Lower leg skin (tissue), 4 donors: ENCODE measurements around the gene CLRN3. TPM values are rescaled to one million over a fixed set of nuclear protein-coding genes. Genes with fewer than 3 reads are reported as not detected.

Source experiments
- DNase-seq, 2 donors: peaks; one replicate each; pipeline ENCODE4 v3.0.0-alpha.2; 2019; ENCODE audit warnings: low spot score in 2 of 2
- H3K4me3 ChIP-seq: fragments of 200-600 bp; sonication (generic); 2 replicates; pipeline ENCODE4 v1.5.1; 2017; ENCODE audit warnings: mild to moderate bottlenecking, low read depth; ENCODE audit not compliant: poor library complexity, severe bottlenecking
- POLR2A ChIP-seq, 2 donors: fragments of 450-650 bp; IDR thresholded peaks; one replicate each; pipeline ENCODE4 v1.6.1; 2016 to 2017; ENCODE audit warnings: antibody characterized with exemption in 2 of 2, mild to moderate bottlenecking in 1 of 2, moderate library complexity in 1 of 2
- WGBS, 2 donors: methylation state at CpG; one replicate each; pipeline ENCODE4 v1.1.5; 2018; 5-methylcytosine and 5-hydroxymethylcytosine counted together
- intact Hi-C: fragments of 100-400 bp; cut with DNase I; formaldehyde crosslinking; loops from one replicate; pipeline ENCODE4 v1.15.0; 2023; ENCODE audit warnings: low total_unique reads
- total RNA-seq, 4 donors: library from RNA; depleted of rRNA; stranded (reverse); fragments of >200 nt; gene quantifications; one replicate each; pipeline ENCODE4 v1.1.0, GENCODE V29; 2016
- TF ChIP-seq, protein P1 (sequence below), 3 donors: fragments of 450-650 bp; IDR thresholded peaks; one replicate each; pipeline ENCODE4 v1.5.1; 2016; ENCODE audit warnings: antibody characterized with exemption in 3 of 3, mild to moderate bottlenecking in 3 of 3, moderate library complexity in 2 of 3

The CLRN3 gene
- total RNA-seq, 4 donors from 2014 or later, result not detected

GRCh38 chr10:127830414-127830813, 62.3 kb downstream of the CLRN3 start:
- DNase-seq, result no peak
- no peak overlapping the region for H3K4me3 ChIP-seq
- WGBS, 2 donors, result 80 to 86% methylated on average over 4 of the region's 4 CpGs
- intact Hi-C loops, result no loop called here
- TF ChIP-seq, protein P1, sequence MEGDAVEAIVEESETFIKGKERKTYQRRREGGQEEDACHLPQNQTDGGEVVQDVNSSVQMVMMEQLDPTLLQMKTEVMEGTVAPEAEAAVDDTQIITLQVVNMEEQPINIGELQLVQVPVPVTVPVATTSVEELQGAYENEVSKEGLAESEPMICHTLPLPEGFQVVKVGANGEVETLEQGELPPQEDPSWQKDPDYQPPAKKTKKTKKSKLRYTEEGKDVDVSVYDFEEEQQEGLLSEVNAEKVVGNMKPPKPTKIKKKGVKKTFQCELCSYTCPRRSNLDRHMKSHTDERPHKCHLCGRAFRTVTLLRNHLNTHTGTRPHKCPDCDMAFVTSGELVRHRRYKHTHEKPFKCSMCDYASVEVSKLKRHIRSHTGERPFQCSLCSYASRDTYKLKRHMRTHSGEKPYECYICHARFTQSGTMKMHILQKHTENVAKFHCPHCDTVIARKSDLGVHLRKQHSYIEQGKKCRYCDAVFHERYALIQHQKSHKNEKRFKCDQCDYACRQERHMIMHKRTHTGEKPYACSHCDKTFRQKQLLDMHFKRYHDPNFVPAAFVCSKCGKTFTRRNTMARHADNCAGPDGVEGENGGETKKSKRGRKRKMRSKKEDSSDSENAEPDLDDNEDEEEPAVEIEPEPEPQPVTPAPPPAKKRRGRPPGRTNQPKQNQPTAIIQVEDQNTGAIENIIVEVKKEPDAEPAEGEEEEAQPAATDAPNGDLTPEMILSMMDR (IDR thresholded peaks at IDR 0.05), result no peak
- no peak for TF ChIP-seq POLR2A (IDR thresholded peaks at IDR 0.05)

Other genes starting within 250 kb of the CLRN3 start
- gene FOXI2, start 155.8 kb downstream of the CLRN3 start, total RNA-seq, result 1 to 10 TPM in 1 of 4 donors, under 1 TPM in 3; 0.11 to 2.4 (median 0.37) TPM
- gene PTPRE, start 14.2 kb upstream of the CLRN3 start, total RNA-seq, result 10 to 100 TPM; 17.4 to 23.0 (median 20.1) TPM
- gene MKI67, start 233.5 kb upstream of the CLRN3 start, total RNA-seq, result 1 to 10 TPM; 2.4 to 9.1 (median 4.2) TPM